ENCODE measurements around the gene GNAI3.
A peak's percentile ranks its signal among the peaks of the same experiment; 100 is the strongest.
"Not testable (repeated sequence)": the region's sequence is repeated elsewhere in the genome, so short reads cannot be mapped to it uniquely, and the experiment has no call there.

GNAI3 gene

GRCh38 chr1:109639841-109640184 lies 91.4 kb downstream of the GNAI3 start:
- DNase-seq, result no peak

GRCh38 chr1:109640285-109640865 lies 92.0 kb downstream of the GNAI3 start:
- DNase-seq, result peak; percentile 87

- DNase-seq, result no peak
These were observed 92.8 kb downstream of the GNAI3 start for GRCh38 chr1:109641078-109641740.

GRCh38 chr1:109641861-109642260 lies 93.4 kb downstream of the GNAI3 start:
- DNase-seq, result no peak

- no peak for DNase-seq
These were observed 94.2 kb downstream of the GNAI3 start for GRCh38 chr1:109642626-109643025.

GRCh38 chr1:109643385-109644230 lies 95.2 kb downstream of the GNAI3 start:
- peak; percentile 87 for DNase-seq

- DNase-seq, result no peak
These were observed 96.3 kb downstream of the GNAI3 start for GRCh38 chr1:109644670-109645069.

GRCh38 chr1:109649491-109649914 lies 101.1 kb downstream of the GNAI3 start:
- no peak for DNase-seq

GRCh38 chr1:109650609-109651008 lies 102.2 kb downstream of the GNAI3 start:
- DNase-seq, result no peak

GRCh38 chr1:109652402-109652801 lies 104.0 kb downstream of the GNAI3 start:
- no peak for DNase-seq

- no peak for DNase-seq
These were observed 104.9 kb downstream of the GNAI3 start for GRCh38 chr1:109653306-109653705.

- no peak for DNase-seq
These were observed 106.1 kb downstream of the GNAI3 start for GRCh38 chr1:109654519-109654918.

GRCh38 chr1:109655615-109656519 lies 107.5 kb downstream of the GNAI3 start, which contains the start of gene GSTM4:
Gene GSTM4 (plus strand): TSS chr1:109656099. CDS start chr1:109656390, 291 bp downstream.
- DNase-seq, result peak; percentile 68

- DNase-seq, result no peak
These were observed 109.0 kb downstream of the GNAI3 start for GRCh38 chr1:109657395-109657794.

GRCh38 chr1:109657970-109658369 lies 109.6 kb downstream of the GNAI3 start:
- DNase-seq, result no peak

GRCh38 chr1:109658533-109659042 lies 110.2 kb downstream of the GNAI3 start:
- DNase-seq, result no peak

- DNase-seq, result no peak
These were observed 110.7 kb downstream of the GNAI3 start for GRCh38 chr1:109659145-109659544.

GRCh38 chr1:109659997-109660690 lies 111.7 kb downstream of the GNAI3 start:
- no peak for DNase-seq

GRCh38 chr1:109660691-109661026 lies 112.2 kb downstream of the GNAI3 start:
- DNase-seq, result not testable (repeated sequence)

- DNase-seq, result no peak
These were observed 113.0 kb downstream of the GNAI3 start for GRCh38 chr1:109661391-109661790.

- DNase-seq, result no peak
These were observed 116.3 kb downstream of the GNAI3 start for GRCh38 chr1:109664671-109665070.
